HepG2 (cell line): ENCODE data around the gene SYCP2. TPM values are rescaled to one million over a fixed set of nuclear protein-coding genes. Genes with fewer than 3 reads are reported as not detected.

Source experiments
- ATAC-seq: fragments of 200-7000 bp; cut with Tn5 transposase; 3 replicates; pipeline ENCODE4 v1.9.1; 2020; ENCODE audit warnings: mild to moderate bottlenecking, moderate library complexity
- BruUV-seq: library from RNA; stranded (reverse); fragments of 400-500 nt; replicated peaks from 2 replicates; lab custom pipeline; 2021; lab: Mats Ljungman, UMichigan
- CTCF ChIA-PET: fragments of 300-600 bp; formaldehyde crosslinking; extraction: SDS; loops from one replicate; lab custom pipeline; 2021; ENCODE audit warnings: low total read pairs, inconsistent platforms, low intra/inter-chr PET ratio; lab: Yijun Ruan, JAX
- POLR2A ChIA-PET: fragments of 350-600 bp; sonication (Branson Sonifier 250); formaldehyde crosslinking; loops from one replicate; lab custom pipeline; 2020; ENCODE audit warnings: antibody characterized with exemption, inconsistent platforms; lab: Yijun Ruan, JAX
- DNase-seq: peaks from one replicate; pipeline ENCODE4 v3.0.0-alpha.2; 2015; ENCODE audit warnings: low spot score
- FAIRE-seq: peaks from 3 replicates; lab custom pipeline; 2011; peaks lifted over from hg19 to GRCh38; lab: Jason Lieb, UNC
- H2AFZ ChIP-seq: one replicate; pipeline ENCODE4 v1.6.1; 2011; ENCODE audit warnings: low read length, inconsistent platforms
- H3K27ac ChIP-seq: fragments of 300-600 bp; 3 replicates; pipeline ENCODE4 v1.8.0; 2011; ENCODE audit warnings: mixed run types, mild to moderate bottlenecking, mixed read lengths, low read length, inconsistent platforms; ENCODE audit not compliant: insufficient read depth; ENCODE audit errors: extremely low read length
- H3K27me3 ChIP-seq, 2 experiments: fragments of 200-600 bp in 1 of 2; 2 replicates in 1 of 2; 3 replicates in 1 of 2; pipeline versions ENCODE4 v1.6.0 to v1.8.0; 2011; ENCODE audit warnings: low read length in 2 of 2, mild to moderate bottlenecking in 2 of 2, moderate library complexity in 2 of 2, inconsistent platforms in 1 of 2; ENCODE audit not compliant: insufficient read depth in 2 of 2, control insufficient read depth in 1 of 2
- H3K36me3 ChIP-seq, 2 experiments: fragments of 200-600 bp in 1 of 2; replicated peaks in 1 of 2; 2 replicates in 1 of 2; 3 replicates in 1 of 2; pipeline versions ENCODE4 v1.5.1 to v1.8.0; 2011; ENCODE audit warnings: low read length in 2 of 2, inconsistent platforms in 1 of 2; ENCODE audit not compliant: insufficient read depth in 2 of 2, control insufficient read depth in 1 of 2
- H3K4me1 ChIP-seq: 2 replicates; pipeline ENCODE4 v1.5.1; 2012; ENCODE audit warnings: low read length, inconsistent platforms; ENCODE audit not compliant: insufficient read depth
- H3K4me2 ChIP-seq: 2 replicates; pipeline ENCODE4 v1.6.0; 2011; ENCODE audit warnings: low read depth, low read length, inconsistent platforms
- H3K4me3 ChIP-seq, 3 experiments: fragments of 200-600 bp in 1 of 3; sonication (generic), shearing (Covaris generic) in 1 of 3; replicated peaks in 1 of 3; 2 replicates each; pipeline ENCODE4 v1.5.1; 2011 to 2016; ENCODE audit warnings: low read length in 3 of 3, inconsistent platforms in 2 of 3, low read depth in 2 of 3, mild to moderate bottlenecking in 2 of 3, control low read depth in 1 of 3, mixed read lengths in 1 of 3; ENCODE audit not compliant: insufficient read depth in 1 of 3
- H3K79me2 ChIP-seq: one replicate; pipeline ENCODE4 v1.6.1; 2011; ENCODE audit warnings: low read length, inconsistent platforms; ENCODE audit not compliant: insufficient read depth
- H3K9ac ChIP-seq: 2 replicates; pipeline ENCODE4 v1.6.0; 2011; ENCODE audit warnings: mild to moderate bottlenecking, low read depth, low read length, inconsistent platforms; ENCODE audit not compliant: insufficient read depth
- H3K9me3 ChIP-seq: 2 replicates; pipeline ENCODE4 v1.5.1; 2012; ENCODE audit warnings: mild to moderate bottlenecking, low read length
- H4K20me1 ChIP-seq: 2 replicates; pipeline ENCODE4 v1.6.0; 2011; ENCODE audit warnings: inconsistent platforms, mild to moderate bottlenecking, low read length, moderate library complexity; ENCODE audit not compliant: insufficient read depth
- AGO1 ChIP-seq: fragments of 200-400 bp; formaldehyde crosslinking; IDR thresholded peaks from 2 replicates; pipeline ENCODE4 v1.6.1; 2017; ENCODE audit warnings: mild to moderate bottlenecking, low read depth, low read length, moderate library complexity; ENCODE audit not compliant: poor library complexity, severe bottlenecking
- CHD2 ChIP-seq: IDR thresholded peaks from 2 replicates; pipeline ENCODE4 v1.6.1; 2011; ENCODE audit warnings: low read depth, low read length, improper control_type of control experiment
- GZF1 ChIP-seq: sonication (generic); formaldehyde crosslinking; IDR thresholded peaks from 2 replicates; pipeline ENCODE4 v1.5.1; 2020; ENCODE audit warnings: mild to moderate bottlenecking, missing genetic modification reagents
- MZF1 ChIP-seq: sonication (generic); formaldehyde crosslinking; IDR thresholded peaks from 2 replicates; pipeline ENCODE4 v1.8.1; 2023; ENCODE audit warnings: mild to moderate bottlenecking, missing genetic modification reagents, borderline replicate concordance
- PRPF4 ChIP-seq: fragments of 200-400 bp; formaldehyde crosslinking; IDR thresholded peaks from 2 replicates; pipeline ENCODE4 v1.6.1; 2016; ENCODE audit warnings: low read length, low read depth; ENCODE audit not compliant: poor library complexity, severe bottlenecking
- RELA ChIP-seq: sonication (generic); formaldehyde crosslinking; IDR thresholded peaks from 2 replicates; pipeline ENCODE4 v1.4.0; 2020; ENCODE audit warnings: missing genetic modification reagents
- SETDB1 ChIP-seq: sonication (generic); formaldehyde crosslinking; IDR thresholded peaks from 2 replicates; pipeline ENCODE4 v1.5.1; 2020; ENCODE audit warnings: missing genetic modification reagents, mild to moderate bottlenecking, borderline replicate concordance
- SNRNP70 ChIP-seq: fragments of 200-400 bp; formaldehyde crosslinking; IDR thresholded peaks from 2 replicates; pipeline ENCODE4 v1.6.1; 2017; ENCODE audit warnings: mild to moderate bottlenecking, low read depth, low read length, moderate library complexity
- SPEN ChIP-seq: sonication (generic); formaldehyde crosslinking; IDR thresholded peaks from 2 replicates; pipeline ENCODE4 v1.5.1; 2020; ENCODE audit warnings: low read depth, mild to moderate bottlenecking, missing genetic modification reagents
- TAF15 ChIP-seq: fragments of 200-400 bp; formaldehyde crosslinking; IDR thresholded peaks from one replicate; pipeline ENCODE4 v1.6.1; 2018; ENCODE audit warnings: mild to moderate bottlenecking, low read depth, low read length; ENCODE audit not compliant: poor library complexity, severe bottlenecking
- TGIF2 ChIP-seq: IDR thresholded peaks from 2 replicates; pipeline ENCODE4 v1.6.1; 2016; ENCODE audit warnings: control low read depth, missing compliant biosample characterization
- XRCC5 ChIP-seq: fragments of 200-400 bp; formaldehyde crosslinking; optimal IDR thresholded peaks from 2 replicates; pipeline ENCODE3; 2017; ENCODE audit warnings: mild to moderate bottlenecking, low read length
- ZBTB33 ChIP-seq: sonication (generic); formaldehyde crosslinking; IDR thresholded peaks from 2 replicates; pipeline ENCODE4 v1.4.0; 2020; ENCODE audit warnings: missing genetic modification reagents
- ZBTB7B ChIP-seq: sonication (generic); formaldehyde crosslinking; IDR thresholded peaks from 2 replicates; pipeline ENCODE4 v1.4.0; 2020; ENCODE audit warnings: missing genetic modification reagents
- ZNF17 ChIP-seq: sonication (generic); formaldehyde crosslinking; IDR thresholded peaks from 2 replicates; pipeline ENCODE4 v1.5.0; 2020; ENCODE audit warnings: mild to moderate bottlenecking, missing genetic modification reagents
- ZNF709 ChIP-seq: sonication (generic); formaldehyde crosslinking; IDR thresholded peaks from 2 replicates; pipeline ENCODE4 v1.5.0; 2020; ENCODE audit warnings: mild to moderate bottlenecking, missing genetic modification reagents
- ZNF720 ChIP-seq: sonication (generic); formaldehyde crosslinking; IDR thresholded peaks from 2 replicates; pipeline ENCODE4 v1.4.0; 2020; ENCODE audit warnings: missing genetic modification reagents
- ZNF891 ChIP-seq: sonication (generic); formaldehyde crosslinking; IDR thresholded peaks from 2 replicates; pipeline ENCODE4 v1.5.0; 2020; ENCODE audit warnings: mild to moderate bottlenecking, missing genetic modification reagents
- ZSCAN21 ChIP-seq: sonication (generic); formaldehyde crosslinking; IDR thresholded peaks from 2 replicates; pipeline ENCODE4 v1.8.0; 2022; ENCODE audit warnings: mild to moderate bottlenecking, missing genetic modification reagents, moderate library complexity, borderline replicate concordance
- WGBS: methylation state at CpG from one replicate; pipeline ENCODE4 v1.1.6; 2017; ENCODE audit warnings: low lambda C conversion rate; 5-methylcytosine and 5-hydroxymethylcytosine counted together
- in situ Hi-C: cut with HindIII; loops from 2 replicates; pipeline ENCODE4 v1.10.0; 2017; ENCODE audit warnings: low pct_unique_long_range_greater_than_20kb; ENCODE audit not compliant: extremely low pct_ligation_motif_present
- intact Hi-C: fragments of 100-400 bp; cut with micrococcal nuclease; formaldehyde crosslinking; loops from one replicate; pipeline ENCODE4 v1.10.0; 2022; ENCODE audit not compliant: unreplicated experiment
- polyA plus RNA-seq, 8 experiments: library from polyadenylated mRNA; depleted of rRNA in 3 of 8; stranded (reverse) in 7 of 8; unstranded in 1 of 8; fragments of >200 nt; fragmentation: Illumina TruSeq in 4 of 8; extraction: Trizol in 4 of 8; gene quantifications; 2 replicates each; pipeline versions ENCODE4 v1.2.1 to v1.2.3, GENCODE V29; 2011 to 2016; ENCODE audit warnings: low read depth in 4 of 8, missing spikeins in 1 of 8, mixed read lengths in 1 of 8; ENCODE audit not compliant: insufficient read depth in 1 of 8
- total RNA-seq, 5 experiments: library from RNA; depleted of rRNA; stranded (reverse); fragments of >200 nt; fragmentation: Illumina TruSeq; extraction: Trizol; gene quantifications; 2 replicates each; pipeline ENCODE4 v1.2.3, GENCODE V29; 2016; ENCODE audit warnings: low read depth in 1 of 5

Gene SYCP2
- total and polyA plus RNA-seq, 2 of the 13 experiments (the other 11 are each of a cell fraction or from before 2014, with no cell fraction given), result 0.07 to 0.24 TPM

GRCh38 chr20:59831024-59831915, 102.2 kb downstream of the SYCP2 start (continued):
- TF ChIP-seq SNRNP70, result no peak
- TF ChIP-seq, all 625 proteins: peak for 0

DNA sequence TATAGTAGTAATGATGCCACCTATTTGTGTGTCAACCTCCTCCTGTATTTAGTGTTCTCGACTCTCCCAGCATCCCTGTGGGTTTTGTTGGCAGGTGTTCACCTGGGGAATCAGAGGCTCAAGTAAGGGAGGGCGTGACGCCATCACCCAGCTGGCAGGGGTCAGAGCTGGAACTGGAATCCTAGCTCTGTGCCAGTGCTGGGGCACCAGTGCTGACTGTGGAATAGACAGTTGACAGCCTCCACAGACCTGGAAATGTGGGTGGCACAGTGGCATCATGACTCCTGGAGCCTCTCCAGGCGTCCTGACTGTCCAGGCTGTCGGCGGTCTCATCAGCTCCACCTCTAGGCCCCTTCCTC, 102.8 kb downstream of the SYCP2 start:
- no peak overlapping the region for H3K9ac ChIP-seq
- H3K36me3 ChIP-seq, result no peaks in the 10 kb centered on the region
- ATAC-seq, result no peak
- no peak for FAIRE-seq
- no peaks in the 10 kb centered on the region for H3K4me1 ChIP-seq
- in situ Hi-C loops (no loop called here), intact Hi-C loops (no loop called here)
- H3K4me3 ChIP-seq, result no peak overlapping the region
- 0% methylated on average over 6 of the region's 6 CpGs for WGBS
- POLR2A ChIA-PET, result no interaction called here
- H3K9me3 ChIP-seq, result no peaks in the 10 kb centered on the region
- H3K27me3 ChIP-seq, result peaks cover 18 to 32% of the 10 kb centered on the region in 2 experiments
- DNase-seq, result no peak
- H3K4me2 ChIP-seq, result no peak overlapping the region
- no peaks in the 10 kb centered on the region; the same call in 1 of the 2 replicates for H4K20me1 ChIP-seq
- CTCF ChIA-PET, result no interaction called here
- no TSS peak for BruUV-seq
- no peak overlapping the region for H3K27ac ChIP-seq
- H2AFZ ChIP-seq, result no peak overlapping the region
- H3K79me2 ChIP-seq, result no peaks in the 10 kb centered on the region
- no peak for TF ChIP-seq SETDB1 (CRISPR knock-in tag)
- no peak for TF ChIP-seq ZBTB33 (CRISPR knock-in tag)
- TF ChIP-seq ZNF720 (CRISPR knock-in tag), result no peak
- no peak for TF ChIP-seq CHD2
- TF ChIP-seq TGIF2 (CRISPR knock-in tag), result no peak
- TF ChIP-seq ZNF891, result no peak
- no peak for TF ChIP-seq XRCC5
- no peak for TF ChIP-seq AGO1
- no peak for TF ChIP-seq GZF1 (CRISPR knock-in tag)
- TF ChIP-seq PRPF4, result no peak
- TF ChIP-seq ZSCAN21 (CRISPR knock-in tag), result no peak
- no peak for TF ChIP-seq SPEN
- TF ChIP-seq ZNF709, result no peak
- TF ChIP-seq RELA, result no peak
- TF ChIP-seq TAF15, result no peak
- no peak for TF ChIP-seq ZNF17 (CRISPR knock-in tag)
- no peak for TF ChIP-seq MZF1 (CRISPR knock-in tag)
- no peak for TF ChIP-seq ZBTB7B
